COLO829 (cell line): ENCODE results near the gene EPB41L5.
"Not testable (repeated sequence)": the region's sequence is repeated elsewhere in the genome, so short reads cannot be mapped to it uniquely, and the experiment has no call there.

ENCODE experiments used
- DNase-seq: peaks from one replicate; pipeline ENCODE4 v3.0.0; 2012; ENCODE audit warnings: low spot score

EPB41L5 gene

GRCh38 chr2:120199817-120200459 is 187.1 kb downstream of the EPB41L5 start:
- DNase-seq, result not testable (repeated sequence)

DNA sequence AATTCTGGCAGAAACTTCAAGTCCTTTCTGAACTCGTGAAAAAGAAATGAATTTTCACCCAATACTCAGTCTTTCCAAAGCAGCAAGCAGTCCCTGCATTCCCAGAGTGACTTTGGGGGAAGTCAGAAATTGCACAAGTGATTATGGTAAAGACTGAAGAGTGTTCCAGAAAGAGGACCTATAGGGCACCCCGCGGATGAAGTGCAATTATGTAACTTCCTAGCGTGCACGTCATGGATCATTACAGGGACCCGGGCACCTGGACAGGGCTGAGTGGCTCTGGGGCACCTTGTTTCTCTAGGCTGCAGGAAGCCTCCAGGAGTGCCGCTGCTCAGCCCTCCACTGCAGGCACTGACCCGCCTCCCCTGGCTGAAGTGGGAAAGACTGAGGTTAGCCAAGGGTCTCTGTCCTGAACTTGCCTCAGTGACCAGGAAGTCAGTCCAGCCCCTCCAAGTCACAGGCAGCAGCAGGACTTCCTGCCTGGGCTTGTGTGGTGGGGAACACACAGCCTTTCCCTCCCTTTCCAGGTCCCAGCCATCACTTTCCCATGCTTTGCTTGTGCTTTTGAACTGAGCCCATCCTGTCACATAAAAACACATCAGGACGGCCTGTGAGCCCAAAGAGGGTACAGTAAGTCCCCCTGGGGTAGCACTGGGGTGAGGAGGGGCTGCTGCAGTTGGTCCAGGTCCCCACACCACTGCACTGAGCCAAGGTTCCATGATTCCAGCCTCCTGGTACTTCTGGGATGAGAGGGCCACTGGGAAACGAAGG is 190.6 kb downstream of the EPB41L5 start:
- no peak for DNase-seq

DNA sequence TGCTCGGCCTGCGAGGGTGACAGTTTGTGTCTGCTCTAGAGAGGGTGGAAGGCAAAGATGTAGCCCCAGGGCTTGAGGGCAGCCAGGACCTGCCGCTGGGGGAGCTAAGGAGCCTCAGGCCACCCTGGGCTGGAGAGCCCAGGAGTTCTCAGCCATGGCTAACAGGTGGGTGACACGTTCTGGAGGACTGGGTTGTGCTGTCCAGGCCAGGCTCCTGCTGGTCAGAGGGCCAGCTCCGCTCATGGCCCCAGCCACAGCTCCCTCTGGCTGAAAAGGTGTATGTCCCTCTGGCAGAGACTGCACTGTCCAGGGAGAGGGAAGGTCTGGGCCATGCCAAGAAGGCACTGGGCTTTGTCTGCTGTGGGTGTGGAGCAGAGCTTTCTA is 191.1 kb downstream of the EPB41L5 start:
- DNase-seq, result no peak

GRCh38 chr2:120204417-120204816 is 191.5 kb downstream of the EPB41L5 start:
- DNase-seq, result no peak

- no peak for DNase-seq
Observed at GRCh38 chr2:120204945-120205670, 192.2 kb downstream of the EPB41L5 start.

DNA sequence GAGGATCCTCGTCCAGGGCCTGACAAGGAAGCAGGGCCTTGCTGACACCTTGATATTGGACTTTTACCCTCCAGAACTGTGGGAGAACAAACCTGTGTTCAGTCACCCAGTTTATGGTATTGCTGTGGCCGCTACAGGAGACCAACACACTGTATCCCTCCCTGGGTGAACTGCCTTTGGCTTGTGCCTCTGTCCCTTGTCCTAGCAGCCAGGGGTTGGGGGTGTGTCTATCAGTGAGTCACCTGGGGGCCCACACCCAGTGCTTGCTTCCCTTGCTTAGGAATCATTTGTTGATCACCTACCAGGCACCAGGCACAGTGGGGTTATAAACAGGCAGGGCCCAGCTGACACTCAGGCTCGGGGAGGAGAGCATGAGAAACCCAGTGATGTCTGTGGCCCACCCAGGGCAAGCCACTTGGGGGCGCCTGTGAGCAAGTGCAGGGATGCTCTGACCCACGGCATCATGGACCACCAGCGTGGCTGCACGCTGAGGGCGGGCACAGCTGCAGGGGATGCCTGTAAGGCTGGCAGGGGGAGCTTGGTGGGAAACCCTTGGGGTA is 193.2 kb downstream of the EPB41L5 start:
- no peak for DNase-seq

DNA sequence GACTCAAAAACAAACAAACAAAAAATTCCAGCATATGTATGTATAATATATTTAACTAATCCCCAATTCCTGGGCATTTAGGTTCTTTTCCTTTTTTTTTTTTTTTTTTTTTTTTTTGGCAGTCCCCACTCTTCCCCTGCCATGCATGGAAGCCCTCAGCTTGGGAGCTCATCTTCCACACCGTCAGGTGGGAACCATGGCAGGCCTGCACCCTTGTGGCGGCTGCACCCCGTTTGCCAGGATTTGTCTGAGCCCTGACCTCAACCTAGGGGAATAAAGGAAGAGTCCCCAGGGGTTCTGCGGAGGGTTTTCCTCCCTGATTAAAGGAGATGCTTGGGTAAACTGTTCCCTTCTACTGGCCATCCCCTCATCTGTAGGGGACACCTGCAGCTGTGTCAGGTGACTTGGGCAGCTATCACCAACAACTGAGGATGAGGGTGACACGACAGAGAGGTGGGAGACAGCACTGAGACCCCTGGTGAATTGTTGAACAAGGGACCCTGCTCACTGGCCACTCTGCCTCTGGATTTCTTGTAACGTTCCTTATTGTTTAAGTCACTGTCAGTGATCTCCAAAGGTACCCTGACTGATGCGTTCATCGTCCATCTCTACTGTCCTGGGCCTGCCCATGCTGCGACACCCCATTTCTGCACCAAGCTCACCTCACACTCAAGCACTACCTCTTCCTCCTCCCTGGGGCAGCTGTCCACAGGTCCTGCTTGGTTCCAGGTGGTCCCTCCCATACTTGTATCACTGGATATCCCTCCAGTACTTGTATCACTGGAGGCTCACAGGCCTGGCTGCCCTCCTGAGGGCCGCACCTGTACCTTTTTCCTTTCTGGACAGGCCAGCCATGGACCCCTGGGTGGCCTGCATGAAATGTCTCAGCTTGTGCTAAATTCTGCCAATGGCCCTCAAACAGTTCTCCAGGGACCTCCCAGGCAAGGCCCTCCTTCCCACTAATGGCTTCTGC is 195.8 kb downstream of the EPB41L5 start:
- DNase-seq, result no peak

GRCh38 chr2:120209427-120210269 is 196.8 kb downstream of the EPB41L5 start:
- DNase-seq, result no peak

GRCh38 chr2:120210270-120210693 is 197.4 kb downstream of the EPB41L5 start:
- DNase-seq, result no peak

GRCh38 chr2:120218181-120218580 is 205.3 kb downstream of the EPB41L5 start:
- DNase-seq, result no peak

GRCh38 chr2:120219291-120219690 is 206.4 kb downstream of the EPB41L5 start:
- DNase-seq, result no peak

GRCh38 chr2:120219766-120220165 is 206.9 kb downstream of the EPB41L5 start:
- DNase-seq, result no peak

DNA sequence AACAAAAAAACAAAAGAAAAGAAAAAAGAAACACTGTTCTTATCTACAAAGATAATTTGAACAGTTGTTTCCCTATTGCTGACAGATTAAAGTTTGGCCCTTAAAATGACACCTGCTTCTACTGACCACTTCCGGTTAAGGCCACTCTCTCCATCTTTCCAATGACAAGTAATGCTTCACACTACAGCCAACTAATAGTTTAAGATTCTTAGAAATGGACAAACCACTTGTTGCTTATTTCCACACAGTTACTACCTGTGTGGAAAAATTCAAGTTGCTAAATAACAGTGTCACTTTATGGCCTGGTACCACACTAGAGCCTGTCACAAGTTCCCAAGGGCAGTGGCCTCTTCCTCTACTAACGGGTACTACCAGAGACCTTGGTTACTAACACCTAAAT is 207.9 kb downstream of the EPB41L5 start:
- DNase-seq, result no peak

- no peak for DNase-seq
Observed at GRCh38 chr2:120221616-120222015, 208.7 kb downstream of the EPB41L5 start.

GRCh38 chr2:120222186-120223033 is 209.5 kb downstream of the EPB41L5 start:
- no peak for DNase-seq

DNA sequence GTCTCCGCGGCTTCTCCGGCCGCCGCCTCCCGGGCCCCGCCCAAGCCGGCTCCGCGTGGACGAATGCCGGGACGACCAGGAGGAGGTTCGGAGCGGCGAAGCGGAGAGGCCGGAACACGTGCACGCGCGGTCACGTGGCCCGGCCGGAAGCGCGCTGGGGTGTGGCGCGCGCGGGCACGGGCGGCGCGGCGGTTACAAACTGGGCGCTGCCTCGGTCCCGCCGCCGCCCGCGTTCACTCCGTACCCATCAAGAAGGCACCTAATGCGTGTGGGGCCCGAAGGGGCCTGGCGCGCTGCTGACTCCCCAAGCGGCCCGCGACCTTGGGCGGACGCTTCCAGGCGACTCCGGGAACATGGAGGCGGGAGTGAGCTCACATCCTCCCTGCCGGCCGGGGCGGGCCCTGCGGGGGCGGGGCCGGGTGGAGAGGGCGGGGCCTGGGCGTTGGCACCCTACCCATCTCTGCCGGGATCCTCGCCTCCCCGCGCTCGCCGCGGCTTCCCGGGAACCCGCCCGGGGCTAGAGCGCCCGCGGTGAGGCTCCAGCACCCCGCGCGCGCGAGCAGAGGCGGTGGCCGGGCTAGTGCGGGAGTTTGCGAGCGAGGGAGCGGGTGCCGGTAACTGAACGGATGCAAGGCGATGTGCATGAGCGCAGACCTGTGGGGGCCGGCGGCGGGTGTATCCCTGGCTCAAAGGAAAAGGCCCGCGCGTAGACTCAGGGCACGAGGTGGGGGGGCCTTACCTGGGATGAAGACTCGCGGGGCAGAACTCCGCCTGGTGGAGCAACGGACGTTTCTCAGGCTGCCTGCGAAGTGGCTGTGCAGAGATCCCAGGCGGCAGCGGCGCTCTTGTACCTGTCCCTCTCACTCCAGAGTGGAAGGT is 210.4 kb downstream of the EPB41L5 start, which contains the start of gene TMEM185B:
Gene TMEM185B, minus strand, starts transcription at position 367 of the 879 bp plus-strand sequence. CDS start 424 bp downstream, outside the sequence.
- DNase-seq, result peak; percentile 87

GRCh38 chr2:120224256-120224655 is 211.4 kb downstream of the EPB41L5 start:
- DNase-seq, result no peak
